Activated gamma-delta T cell treated with Interleukin-2 at 50 U/mL for 16 hours (primary cell): ENCODE data around the gene TSPEAR.
"Not testable (repeated sequence)": the region's sequence is repeated elsewhere in the genome, so short reads cannot be mapped to it uniquely, and the experiment has no call there.

Experiments used
- DNase-seq: peaks from one replicate; pipeline ENCODE4 v3.0.0-alpha.2; 2020

Gene TSPEAR

GRCh38 chr21:44564099-44564498, 147.3 kb downstream of the TSPEAR start:
- no peak for DNase-seq

- no peak for DNase-seq
These were observed 152.7 kb downstream of the TSPEAR start, which contains the start of gene KRTAP10-3 for GRCh38 chr21:44558695-44559094. KRTAP10-3 (minus strand) TSS chr21:44558795; CDS start chr21:44558715, 80 bp downstream.

- DNase-seq: not testable (repeated sequence)
These were observed 153.1 kb downstream of the TSPEAR start for GRCh38 chr21:44558329-44558675.

- no peak for DNase-seq
These were observed 153.7 kb downstream of the TSPEAR start for GRCh38 chr21:44557491-44558328.

GRCh38 chr21:44556879-44557278, 154.5 kb downstream of the TSPEAR start:
- no peak for DNase-seq

- DNase-seq: no peak
These were observed 156.0 kb downstream of the TSPEAR start for GRCh38 chr21:44555200-44555875.

GRCh38 chr21:44552681-44553080, 158.7 kb downstream of the TSPEAR start:
- no peak for DNase-seq

- no peak for DNase-seq
These were observed 159.2 kb downstream of the TSPEAR start for GRCh38 chr21:44552136-44552535.

- DNase-seq: no peak
These were observed 159.9 kb downstream of the TSPEAR start, which contains the start of gene KRTAP10-2 for GRCh38 chr21:44551340-44551961. KRTAP10-2 (minus strand) TSS chr21:44551505; CDS start chr21:44551458, 47 bp downstream.

- DNase-seq: no peak
These were observed 160.6 kb downstream of the TSPEAR start for GRCh38 chr21:44550807-44551206.

- DNase-seq: not testable (repeated sequence)
These were observed 161.1 kb downstream of the TSPEAR start for GRCh38 chr21:44550285-44550684.

- no peak for DNase-seq
These were observed 161.7 kb downstream of the TSPEAR start for GRCh38 chr21:44549525-44550211.

- DNase-seq: no peak
These were observed 162.4 kb downstream of the TSPEAR start for GRCh38 chr21:44548922-44549321.

- no peak for DNase-seq
These were observed 163.0 kb downstream of the TSPEAR start for GRCh38 chr21:44548381-44548780.

- peak; percentile 45 for DNase-seq
These were observed 163.6 kb downstream of the TSPEAR start for GRCh38 chr21:44547656-44548331.

- DNase-seq: no peak
These were observed 166.8 kb downstream of the TSPEAR start for GRCh38 chr21:44544566-44544965.

- no peak for DNase-seq
These were observed 168.7 kb downstream of the TSPEAR start for GRCh38 chr21:44542716-44543115.

- no peak for DNase-seq
These were observed 170.6 kb downstream of the TSPEAR start for GRCh38 chr21:44540741-44541288.

- DNase-seq: no peak
These were observed 171.2 kb downstream of the TSPEAR start, which contains the start of gene KRTAP10-1 for GRCh38 chr21:44539991-44540666. KRTAP10-1 (minus strand) TSS chr21:44540195; CDS start chr21:44540150, 45 bp downstream.

GRCh38 chr21:44539046-44539445, 172.3 kb downstream of the TSPEAR start:
- no peak for DNase-seq
